Endothelial cell of hepatic sinusoid (primary cell): ENCODE data around the gene OR2B2.
"Not testable (repeated sequence)": the region's sequence is repeated elsewhere in the genome, so short reads cannot be mapped to it uniquely, and the experiment has no call there.

Experiments used
- in situ Hi-C: cut with HindIII; loops from 2 replicates; pipeline ENCODE4 v1.10.0; 2017; ENCODE audit warnings: low sequenced_read_pairs

The OR2B2 gene

DNA sequence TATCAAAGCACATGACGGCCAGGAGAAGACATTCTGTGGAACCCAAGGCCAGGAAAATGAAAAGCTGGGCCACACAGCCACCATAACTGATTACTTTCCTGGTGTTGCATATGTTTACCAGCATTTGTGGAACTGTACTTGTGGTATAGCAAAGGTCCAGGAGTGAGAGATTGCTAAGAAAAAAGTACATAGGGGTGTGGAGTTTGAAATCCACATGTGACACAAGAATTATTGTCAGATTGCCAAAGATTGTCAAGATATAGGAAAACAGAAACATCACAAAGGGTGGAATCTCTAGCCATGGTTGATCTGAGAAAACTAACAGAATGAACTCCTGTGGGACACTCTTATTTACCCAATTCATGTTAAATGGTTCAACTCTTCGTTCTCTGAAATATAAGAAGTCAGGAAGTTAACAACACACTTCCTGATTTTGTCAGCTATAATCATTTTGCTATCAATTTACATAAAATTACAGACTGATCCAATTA, at the start of gene OR2B2:
Gene OR2B2 (minus strand): TSS at position 441 of the 491 bp plus-strand sequence. CDS start 77 bp downstream, at position 364.
- in situ Hi-C loops, result no loop called here

DNA sequence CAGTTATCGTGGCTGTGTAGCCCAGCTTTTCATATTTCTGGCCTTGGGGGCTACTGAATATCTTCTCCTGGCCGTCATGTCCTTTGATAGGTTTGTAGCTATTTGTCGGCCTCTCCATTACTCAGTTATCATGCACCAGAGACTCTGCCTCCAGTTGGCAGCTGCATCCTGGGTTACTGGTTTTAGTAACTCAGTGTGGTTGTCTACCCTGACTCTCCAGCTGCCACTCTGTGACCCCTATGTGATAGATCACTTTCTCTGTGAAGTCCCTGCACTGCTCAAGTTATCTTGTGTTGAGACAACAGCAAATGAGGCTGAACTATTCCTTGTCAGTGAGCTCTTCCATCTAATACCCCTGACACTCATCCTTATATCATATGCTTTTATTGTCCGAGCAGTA, 45.3 kb upstream of the OR2B2 start:
- in situ Hi-C loops, result no loop called here

- in situ Hi-C loops, result no loop called here
Observed at GRCh38 chr6:27956941-27957340, 44.7 kb upstream of the OR2B2 start, which contains the start of gene OR2B6. Gene OR2B6, plus strand, starts transcription at chr6:27957241. Its CDS starts 0 bp downstream, at chr6:27957241.

DNA sequence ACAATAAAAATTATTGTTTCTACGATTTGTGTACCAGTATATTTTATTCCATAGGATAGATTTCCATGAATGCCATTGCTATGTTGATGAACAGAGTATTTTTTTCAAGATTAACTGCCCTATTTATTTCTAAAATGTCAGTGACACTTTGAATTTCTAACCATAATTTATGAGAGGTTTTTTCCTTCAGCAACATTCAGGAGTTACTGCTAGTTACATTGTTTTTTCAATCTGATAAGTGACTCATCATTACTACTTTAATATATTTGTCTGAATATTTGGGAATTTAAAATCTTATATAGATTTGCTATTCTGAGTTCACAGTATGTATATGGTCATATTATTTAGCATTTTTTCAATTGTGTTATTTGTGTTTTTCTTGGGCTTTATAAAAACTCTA, 38.8 kb upstream of the OR2B2 start:
- in situ Hi-C loops, result no loop called here

DNA sequence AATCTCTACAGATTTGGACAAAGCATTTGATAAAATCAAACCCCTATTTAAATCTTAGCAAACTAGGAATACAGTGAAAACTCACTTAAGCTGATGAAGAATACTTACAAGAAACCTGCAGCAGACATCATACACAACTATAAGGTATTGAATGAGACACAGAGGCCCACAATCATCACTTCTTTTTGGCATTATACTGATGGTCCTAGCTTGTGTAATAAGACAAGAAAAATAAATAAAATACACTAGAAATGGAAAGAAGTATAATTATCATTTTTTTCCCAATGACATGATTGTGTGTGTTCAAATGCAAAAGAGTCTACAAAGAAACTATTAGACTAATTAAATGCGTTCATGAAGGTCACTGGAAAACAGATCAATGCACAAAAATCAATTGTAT, 36.0 kb upstream of the OR2B2 start:
- in situ Hi-C loops, result no loop called here

- in situ Hi-C loops, result not testable (repeated sequence)
Observed at GRCh38 chr6:27943072-27943471, 30.9 kb upstream of the OR2B2 start.

DNA sequence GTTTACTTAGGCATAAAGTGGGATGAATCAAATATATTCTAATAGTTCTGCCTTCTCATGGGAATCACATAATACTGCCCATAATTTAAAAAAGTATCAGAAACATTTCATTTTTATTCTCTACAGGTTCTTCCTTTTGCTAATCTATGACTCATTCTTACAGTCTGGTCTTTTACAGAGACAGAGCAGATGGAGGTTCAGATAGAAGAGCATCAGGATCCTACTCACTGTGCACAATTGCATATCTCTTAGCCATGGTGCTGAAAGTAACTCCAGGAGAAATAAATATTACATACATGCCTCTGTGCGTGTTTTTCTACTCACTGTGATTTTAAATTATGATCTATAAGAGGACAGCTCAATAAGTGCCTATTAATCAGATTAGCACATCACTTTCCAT, 28.6 kb upstream of the OR2B2 start:
- in situ Hi-C loops, result no loop called here

- in situ Hi-C loops, result no loop called here
Observed at GRCh38 chr6:27931209-27931608, 19.0 kb upstream of the OR2B2 start.

DNA sequence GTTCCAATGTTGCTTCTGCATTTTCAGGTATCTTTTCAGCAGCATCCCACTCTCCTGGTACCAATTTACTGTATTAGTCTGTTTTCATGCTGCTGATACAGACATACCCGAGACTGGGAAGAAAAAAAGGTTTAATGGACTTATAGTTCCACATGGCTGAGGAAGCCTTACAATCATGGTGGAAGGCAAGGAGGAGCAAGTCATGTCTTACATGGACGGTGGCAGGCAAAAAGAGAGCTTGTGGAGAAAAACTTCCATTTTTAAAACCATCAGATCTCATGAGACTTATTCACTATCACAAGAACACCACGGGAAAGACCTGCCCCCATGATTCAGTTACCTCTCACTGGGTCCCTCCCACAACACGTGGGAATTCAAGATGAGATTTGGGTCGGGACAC, 17.7 kb upstream of the OR2B2 start:
- in situ Hi-C loops, result not testable (repeated sequence)

DNA sequence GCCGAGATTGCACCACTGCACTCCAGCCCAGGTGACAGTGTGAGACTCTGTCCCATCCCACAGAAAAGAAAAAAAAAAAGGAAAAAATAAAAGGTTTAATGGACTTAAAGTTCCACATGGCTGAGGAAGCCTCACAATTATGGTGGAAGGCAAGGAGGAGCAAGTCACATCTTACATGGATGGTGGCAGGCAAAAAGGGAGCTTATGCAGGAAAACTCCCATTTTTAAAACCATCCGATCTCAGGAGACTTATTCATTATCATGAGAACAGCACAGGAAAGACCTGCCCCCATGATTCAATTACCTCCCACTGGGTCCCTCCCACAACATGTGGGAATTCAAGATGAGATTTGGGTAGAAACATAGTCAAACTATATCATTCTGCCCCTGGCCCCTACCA, 15.8 kb upstream of the OR2B2 start:
- in situ Hi-C loops, result not testable (repeated sequence)

DNA sequence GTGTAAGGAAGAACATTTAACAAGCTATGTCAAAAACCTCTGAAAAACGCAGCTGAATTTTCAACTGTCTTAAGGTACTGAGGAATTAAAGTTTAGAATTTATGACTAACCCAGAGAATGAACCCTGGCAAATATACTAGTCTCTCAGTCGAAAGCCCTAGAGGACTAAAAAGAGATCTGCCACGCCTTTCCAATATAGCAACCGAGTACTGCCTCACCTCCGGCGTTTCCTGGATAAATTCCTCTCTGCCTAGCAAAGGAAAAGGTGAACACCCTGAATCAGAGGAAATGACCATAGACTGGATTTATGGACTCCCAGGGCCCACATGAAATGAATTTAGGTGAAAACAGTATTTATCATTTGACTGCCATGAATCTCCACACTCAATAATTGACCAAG, 12.0 kb upstream of the OR2B2 start:
- in situ Hi-C loops, result no loop called here

GRCh38 chr6:27922949-27923348, 10.8 kb upstream of the OR2B2 start:
- in situ Hi-C loops, result no loop called here

GRCh38 chr6:27908017-27908416, 4.2 kb downstream of the OR2B2 start:
- in situ Hi-C loops, result no loop called here

GRCh38 chr6:27902335-27903314, 9.6 kb downstream of the OR2B2 start:
- in situ Hi-C loops, result no loop called here

DNA sequence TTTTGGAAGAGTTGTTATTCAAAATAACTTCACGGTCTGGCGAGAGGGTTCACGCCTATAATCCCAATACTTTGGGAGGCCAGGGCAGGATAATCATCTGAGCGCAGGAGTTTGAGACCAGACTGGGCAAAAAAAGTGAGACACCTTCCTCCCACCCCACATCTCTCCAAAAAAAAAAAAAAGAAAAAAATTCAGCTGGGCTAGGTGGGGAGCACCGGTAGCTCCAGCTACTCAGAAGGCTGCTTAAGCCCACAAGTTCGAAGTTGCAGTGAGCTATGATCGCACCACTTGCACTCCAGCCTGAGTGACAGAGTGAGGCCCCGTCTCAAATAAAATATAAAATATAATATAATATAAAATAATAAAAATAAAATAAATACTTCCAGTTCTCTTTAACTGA, 10.4 kb downstream of the OR2B2 start:
- in situ Hi-C loops, result no loop called here

DNA sequence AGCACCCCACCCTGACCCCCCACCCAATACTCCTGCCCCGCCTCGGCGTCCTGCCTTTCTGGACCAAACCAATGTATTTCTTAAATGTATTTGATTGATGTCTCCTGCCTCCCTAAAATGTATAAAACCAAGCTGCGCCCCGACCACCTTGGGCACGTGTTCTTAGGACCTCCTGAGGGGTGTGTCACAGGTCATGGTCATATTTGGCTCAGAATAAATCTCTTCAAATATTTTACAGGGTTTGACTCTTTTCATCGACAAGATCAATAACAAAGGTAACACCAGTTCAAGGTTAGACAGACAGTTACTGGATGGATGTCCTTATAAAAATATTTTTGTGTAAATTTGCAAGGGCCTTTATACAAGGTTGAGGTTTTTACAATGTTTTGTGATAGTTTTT, 12.0 kb downstream of the OR2B2 start:
- in situ Hi-C loops, result not testable (repeated sequence)

DNA sequence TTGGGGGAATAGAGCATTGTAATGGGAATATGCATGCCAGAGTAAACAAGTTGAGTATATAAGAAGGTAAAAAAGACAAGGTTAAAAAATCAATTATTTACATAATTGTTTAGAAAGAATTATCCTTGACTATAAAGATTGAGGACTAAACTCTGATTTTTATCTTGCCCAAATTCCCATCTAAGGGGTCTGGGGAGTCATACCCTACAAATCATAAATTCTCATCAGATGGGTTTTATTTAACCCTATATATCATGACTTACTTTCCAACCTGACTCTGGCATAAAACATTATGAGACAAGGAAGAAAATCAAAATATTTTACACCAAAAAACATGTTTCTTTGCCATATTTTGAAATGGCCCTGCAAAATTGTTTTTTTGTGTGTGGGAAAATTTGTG, 12.7 kb downstream of the OR2B2 start:
- in situ Hi-C loops, result loop anchor here (5.0 kb wide), 2 partner anchors 47 to 737 kb away; no protein-coding TSS in a partner anchor

- in situ Hi-C loops, result loop anchor here (5.0 kb wide), 2 partner anchors 45 to 735 kb away; no protein-coding TSS in a partner anchor
Observed at GRCh38 chr6:27897580-27898206, 14.5 kb downstream of the OR2B2 start.

DNA sequence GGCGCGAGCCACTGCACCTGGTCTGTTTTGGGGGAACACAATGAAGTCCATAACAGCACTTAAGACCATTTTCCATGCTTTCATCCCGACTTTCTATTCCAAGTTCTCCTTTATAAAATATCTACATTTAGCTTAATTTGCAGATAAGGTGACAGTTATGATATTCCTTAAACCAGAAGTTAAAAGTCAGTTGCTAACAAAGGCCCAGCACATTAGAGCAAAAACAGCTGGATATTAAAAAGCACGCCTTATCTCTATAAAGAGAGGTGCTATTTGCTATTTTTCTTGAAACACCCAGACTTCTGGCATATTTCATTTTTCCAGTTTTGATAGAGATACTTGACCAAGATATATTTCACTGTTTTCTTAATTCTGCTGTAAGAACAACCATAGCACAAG, 15.8 kb downstream of the OR2B2 start:
- in situ Hi-C loops, result loop anchor here (5.0 kb wide), 2 partner anchors 44 to 734 kb away; no protein-coding TSS in a partner anchor

GRCh38 chr6:27894839-27895762, 17.1 kb downstream of the OR2B2 start:
- in situ Hi-C loops, result loop anchor here (5.0 kb wide), 3 partner anchors 43 to 733 kb away; a partner anchor contains a TSS
